ENCODE data around the gene ZNF181. TPM values are rescaled to one million over a fixed set of nuclear protein-coding genes. Genes with fewer than 3 reads are reported as not detected.

ZNF181 gene
- total and polyA plus RNA-seq, 4 donors = 5.6 to 17.7 (median 7.2) TPM

DNA sequence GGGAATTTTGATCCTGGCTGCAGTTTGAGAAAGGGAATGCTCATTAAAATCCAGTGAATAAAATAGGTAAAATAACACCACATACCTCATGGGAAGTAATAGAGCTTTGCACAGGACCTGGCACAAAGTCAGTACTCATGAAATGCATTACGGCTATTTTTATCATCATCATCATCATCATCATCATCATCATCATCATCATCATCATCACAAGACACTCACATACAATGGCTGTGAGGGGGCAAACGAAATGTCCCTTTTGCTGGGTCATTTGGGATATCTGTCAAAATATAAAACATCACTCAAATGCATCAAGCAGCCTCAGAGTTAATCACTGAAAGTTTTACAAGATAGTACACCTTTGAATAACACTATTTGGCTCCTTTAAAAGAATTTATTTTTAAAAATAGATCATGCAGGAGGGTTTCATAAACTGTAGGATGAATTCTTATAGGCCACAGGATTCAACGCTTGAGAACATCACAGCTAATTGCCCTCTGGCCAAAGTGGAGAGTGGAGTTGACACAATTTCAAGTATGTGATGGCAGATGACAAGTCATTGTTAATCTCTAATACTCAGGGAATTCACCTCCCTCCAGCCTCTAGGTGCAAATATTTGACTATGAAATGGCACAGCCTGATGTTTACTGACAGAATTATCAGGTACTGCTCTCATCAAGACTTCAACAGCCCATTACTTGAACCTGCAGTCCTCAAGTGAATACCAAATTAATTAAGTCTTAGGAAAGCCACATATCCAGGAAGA is 53.2 kb downstream of the ZNF181 start:
- Histone ChIP-seq H3K27ac (ENCODE audit: low read depth in 1 of 2, low read length in 1 of 2) (no peak overlapping the region), H3K4me1 (ENCODE audit: control insufficient read depth in 5 of 5, insufficient read depth in 5 of 5, low read length in 5 of 5) (peaks cover 0 to 5% (median 0%) of the 10 kb centered on the region in 5 donors), H3K9ac (ENCODE audit: insufficient read depth in 1 of 2, low read length in 2 of 2) (no peak overlapping the region), H3K27me3 (ENCODE audit: control insufficient read depth in 3 of 3, insufficient read depth in 3 of 3, low read length in 2 of 3) (peaks cover 0 to 4% (median 0%) of the 10 kb centered on the region in 3 donors), H3K9me3 (ENCODE audit: control insufficient read depth in 4 of 4, insufficient read depth in 3 of 4, low read length in 3 of 4) (peaks cover 0 to 15% (median 0%) of the 10 kb centered on the region in 4 donors), H3K36me3 (ENCODE audit: control insufficient read depth in 4 of 4, insufficient read depth in 4 of 4, low read length in 4 of 4) (no peaks in the 10 kb centered on the region), H3K4me3 (no peak overlapping the region)
- TF ChIP-seq, protein P1, sequence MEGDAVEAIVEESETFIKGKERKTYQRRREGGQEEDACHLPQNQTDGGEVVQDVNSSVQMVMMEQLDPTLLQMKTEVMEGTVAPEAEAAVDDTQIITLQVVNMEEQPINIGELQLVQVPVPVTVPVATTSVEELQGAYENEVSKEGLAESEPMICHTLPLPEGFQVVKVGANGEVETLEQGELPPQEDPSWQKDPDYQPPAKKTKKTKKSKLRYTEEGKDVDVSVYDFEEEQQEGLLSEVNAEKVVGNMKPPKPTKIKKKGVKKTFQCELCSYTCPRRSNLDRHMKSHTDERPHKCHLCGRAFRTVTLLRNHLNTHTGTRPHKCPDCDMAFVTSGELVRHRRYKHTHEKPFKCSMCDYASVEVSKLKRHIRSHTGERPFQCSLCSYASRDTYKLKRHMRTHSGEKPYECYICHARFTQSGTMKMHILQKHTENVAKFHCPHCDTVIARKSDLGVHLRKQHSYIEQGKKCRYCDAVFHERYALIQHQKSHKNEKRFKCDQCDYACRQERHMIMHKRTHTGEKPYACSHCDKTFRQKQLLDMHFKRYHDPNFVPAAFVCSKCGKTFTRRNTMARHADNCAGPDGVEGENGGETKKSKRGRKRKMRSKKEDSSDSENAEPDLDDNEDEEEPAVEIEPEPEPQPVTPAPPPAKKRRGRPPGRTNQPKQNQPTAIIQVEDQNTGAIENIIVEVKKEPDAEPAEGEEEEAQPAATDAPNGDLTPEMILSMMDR (IDR thresholded peaks at IDR 0.05; ENCODE audit: control extremely low read depth, extremely low read depth) = no peak
- DNase-seq = no peak
- ATAC-seq (ENCODE audit: insufficient read depth, low FRiP score) = no peak
- WGBS, 2 donors = 67 to 72% methylated on average over 3 of the region's 3 CpGs

DNA sequence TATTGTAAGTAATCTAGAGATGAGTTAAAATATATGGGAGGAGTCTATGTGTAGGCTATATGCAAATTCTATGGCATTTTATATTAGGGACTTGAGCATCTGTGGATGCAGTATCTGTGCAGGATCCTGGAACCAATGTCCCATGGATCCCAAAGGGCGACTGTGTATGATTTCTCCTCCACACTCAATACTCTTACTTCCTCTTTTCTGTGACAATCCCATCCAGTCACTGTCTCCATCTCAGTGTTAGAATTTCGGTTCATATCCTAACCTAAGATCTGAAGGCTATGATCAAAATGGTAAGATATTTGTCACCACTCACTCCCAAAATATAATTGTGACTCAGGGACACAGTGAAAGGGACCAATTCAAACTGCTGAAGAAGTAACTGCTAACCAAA is 54.0 kb downstream of the ZNF181 start:
- Histone ChIP-seq H3K27me3 (ENCODE audit: control insufficient read depth in 3 of 3, insufficient read depth in 3 of 3, low read length in 2 of 3) (peaks cover 0 to 4% (median 0%) of the 10 kb centered on the region in 3 donors), H3K27ac (ENCODE audit: low read depth in 1 of 2, low read length in 1 of 2) (no peak overlapping the region), H3K9me3 (ENCODE audit: control insufficient read depth in 4 of 4, insufficient read depth in 3 of 4, low read length in 3 of 4) (peaks cover 0 to 13% (median 0%) of the 10 kb centered on the region in 4 donors), H3K4me1 (ENCODE audit: control insufficient read depth in 5 of 5, insufficient read depth in 5 of 5, low read length in 5 of 5) (peaks cover 0 to 5% (median 0%) of the 10 kb centered on the region in 5 donors), H3K36me3 (ENCODE audit: control insufficient read depth in 4 of 4, insufficient read depth in 4 of 4, low read length in 4 of 4) (no peaks in the 10 kb centered on the region), H3K9ac (ENCODE audit: insufficient read depth in 1 of 2, low read length in 2 of 2) (no peak overlapping the region), H3K4me3 (no peak overlapping the region)
- WGBS, 2 donors = 65 to 69% methylated on average over 2 of the region's 2 CpGs
- TF ChIP-seq, protein P1 (IDR thresholded peaks at IDR 0.05; ENCODE audit: control extremely low read depth, extremely low read depth) = no peak
- ATAC-seq (ENCODE audit: insufficient read depth, low FRiP score) (no peak), DNase-seq (no peak)

DNA sequence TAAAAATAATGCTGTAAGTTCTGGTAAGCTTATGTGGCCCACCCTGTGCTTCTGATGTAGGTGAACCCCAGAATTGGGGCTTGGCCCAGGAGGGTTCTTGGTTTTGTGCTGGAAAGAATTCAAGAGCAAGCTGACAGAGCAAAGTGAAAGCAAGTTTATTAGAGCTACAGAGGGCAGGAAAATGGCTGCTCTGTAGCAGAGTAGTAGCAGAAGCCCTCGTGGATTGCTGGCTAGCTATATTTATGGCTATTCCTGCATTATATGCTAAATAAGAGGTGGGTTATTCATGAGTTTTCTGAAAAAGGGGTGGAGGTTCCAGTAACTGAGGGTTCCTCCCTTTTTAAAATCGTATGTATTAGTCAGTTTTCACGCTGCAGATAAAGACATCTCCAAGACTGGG is 59.5 kb downstream of the ZNF181 start:
- no peak for ATAC-seq (ENCODE audit: insufficient read depth, low FRiP score)
- no peak overlapping the region for H3K9ac ChIP-seq (ENCODE audit: insufficient read depth in 1 of 2, low read length in 2 of 2)
- peaks cover 0 to 2% (median 0%) of the 10 kb centered on the region in 3 donors for H3K27me3 ChIP-seq (ENCODE audit: control insufficient read depth in 3 of 3, insufficient read depth in 3 of 3, low read length in 2 of 3)
- H3K36me3 ChIP-seq (ENCODE audit: control insufficient read depth in 4 of 4, insufficient read depth in 4 of 4, low read length in 4 of 4) = no peaks in the 10 kb centered on the region
- DNase-seq = no peak
- H3K4me3 ChIP-seq = no peak overlapping the region
- TF ChIP-seq, protein P1 (IDR thresholded peaks at IDR 0.05; ENCODE audit: control extremely low read depth, extremely low read depth) = no peak
- H3K9me3 ChIP-seq (ENCODE audit: control insufficient read depth in 4 of 4, insufficient read depth in 3 of 4, low read length in 3 of 4) = peaks cover 0 to 4% (median 0%) of the 10 kb centered on the region in 4 donors
- WGBS, 2 donors = 71 to 84% methylated on average over 3 of the region's 3 CpGs
- no peak overlapping the region for H3K27ac ChIP-seq (ENCODE audit: low read depth in 1 of 2, low read length in 1 of 2)
- H3K4me1 ChIP-seq (ENCODE audit: control insufficient read depth in 5 of 5, insufficient read depth in 5 of 5, low read length in 5 of 5) = no peaks in the 10 kb centered on the region
